ENCODE results near the gene CLDN14. TPM values are rescaled to one million over a fixed set of nuclear protein-coding genes. Genes with fewer than 3 reads are reported as not detected.

The CLDN14 gene
- total and polyA plus RNA-seq, 7 experiments from 2014 or later, result not detected

DNA sequence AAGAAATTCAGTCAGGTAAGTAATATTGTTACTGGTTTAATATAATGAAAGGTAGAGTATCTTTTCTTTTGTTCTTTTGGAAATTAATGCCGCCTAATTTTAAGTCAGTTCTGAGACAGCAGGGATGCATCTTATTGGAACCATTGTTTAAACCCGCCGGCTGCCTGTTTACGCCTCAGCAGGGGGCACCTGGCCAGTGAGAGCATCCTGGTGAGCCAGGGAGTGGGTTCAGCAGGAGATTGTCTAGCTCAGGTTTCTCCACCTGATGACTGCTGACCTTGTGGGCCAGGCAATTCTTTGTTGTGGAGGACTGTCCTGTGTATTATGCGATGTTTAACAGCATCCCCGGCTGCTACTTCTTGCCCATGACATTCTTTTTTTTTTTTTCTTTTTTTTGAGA lies 64.5 kb downstream of the CLDN14 start:
- peaks cover 5 to 39% (median 21%) of the 10 kb centered on the region in 5 donors for H3K36me3 Mint-ChIP-seq
- no peak for ATAC-seq
- no peak overlapping the region for H3K27ac Mint-ChIP-seq
- Histone ChIP-seq H3K4me3 (ENCODE audit: low read length) (no peak overlapping the region), H3K27me3 (ENCODE audit: control insufficient read depth in 2 of 2, insufficient read depth in 2 of 2, low read length in 2 of 2) (no peaks in the 10 kb centered on the region), H3K27ac (ENCODE audit: low read depth, low read length) (no peak overlapping the region), H3K4me1 (ENCODE audit: control insufficient read depth in 2 of 2, insufficient read depth in 2 of 2, low read length in 2 of 2) (no peaks in the 10 kb centered on the region), H3K36me3 (ENCODE audit: control insufficient read depth in 2 of 3, insufficient read depth in 3 of 3, low read length in 3 of 3) (peaks cover 0 to 13% (median 0%) of the 10 kb centered on the region in 3 experiments), H3K9me3 (ENCODE audit: control insufficient read depth in 2 of 3, low read length in 3 of 3) (no peaks in the 10 kb centered on the region)
- intact Hi-C loops (cut with micrococcal nuclease), result no loop called here
- H3K4me1 Mint-ChIP-seq, result peaks cover 0 to 2% (median 0%) of the 10 kb centered on the region in 7 donors
- no peaks in the 10 kb centered on the region for H3K9me3 Mint-ChIP-seq
- DNase-seq, result no peak
- H3K27me3 Mint-ChIP-seq, result no peaks in the 10 kb centered on the region
- ChIA-PET POLR2A (interaction anchor here (0.7 kb wide), 1 partner anchor 59 kb away, joined by 4 read pairs; no protein-coding TSS in a partner anchor), CTCF (no interaction called here)
- no peak overlapping the region for H3K4me3 Mint-ChIP-seq

DNA sequence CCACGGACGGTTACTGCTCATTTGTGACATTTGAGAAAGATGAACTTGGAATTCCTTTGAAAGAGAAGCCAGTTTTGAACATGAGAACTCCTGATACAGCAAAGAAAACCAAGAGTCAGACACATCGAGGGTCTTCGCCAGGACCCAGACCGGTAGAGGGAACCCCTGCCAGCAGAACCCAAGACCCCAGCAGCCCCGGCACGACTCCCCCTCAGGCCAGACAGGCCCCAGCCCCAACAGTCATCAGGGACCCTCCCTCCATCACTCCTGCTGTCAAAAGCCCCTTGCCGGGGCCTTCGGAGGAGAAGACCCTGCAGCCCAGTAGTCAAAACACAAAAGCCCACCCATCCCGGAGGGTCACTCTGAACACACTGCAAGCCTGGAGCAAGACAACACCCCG lies 67.0 kb downstream of the CLDN14 start:
- no peaks in the 10 kb centered on the region for H3K27me3 ChIP-seq (ENCODE audit: control insufficient read depth in 2 of 2, insufficient read depth in 2 of 2, low read length in 2 of 2)
- intact Hi-C loops (cut with micrococcal nuclease), result no loop called here
- no peak overlapping the region for H3K4me3 Mint-ChIP-seq
- DNase-seq, result no peak
- CTCF ChIA-PET, result no interaction called here
- ATAC-seq, result no peak
- H3K36me3 ChIP-seq (ENCODE audit: control insufficient read depth in 2 of 3, insufficient read depth in 3 of 3, low read length in 3 of 3), result peaks cover 0 to 13% (median 0%) of the 10 kb centered on the region in 3 experiments
- H3K36me3 Mint-ChIP-seq, result peaks cover 11 to 42% (median 28%) of the 10 kb centered on the region in 5 donors
- POLR2A ChIA-PET, result no interaction called here
- no peak overlapping the region for H3K27ac ChIP-seq (ENCODE audit: low read depth, low read length)
- H3K4me1 Mint-ChIP-seq, result no peaks in the 10 kb centered on the region
- H3K4me3 ChIP-seq (ENCODE audit: low read length), result no peak overlapping the region
- H3K4me1 ChIP-seq (ENCODE audit: control insufficient read depth in 2 of 2, insufficient read depth in 2 of 2, low read length in 2 of 2), result no peaks in the 10 kb centered on the region
- H3K27me3 Mint-ChIP-seq, result no peaks in the 10 kb centered on the region
- no peaks in the 10 kb centered on the region for H3K9me3 Mint-ChIP-seq
- H3K27ac Mint-ChIP-seq, result no peak overlapping the region
- H3K9me3 ChIP-seq (ENCODE audit: control insufficient read depth in 2 of 3, low read length in 3 of 3), result no peaks in the 10 kb centered on the region

DNA sequence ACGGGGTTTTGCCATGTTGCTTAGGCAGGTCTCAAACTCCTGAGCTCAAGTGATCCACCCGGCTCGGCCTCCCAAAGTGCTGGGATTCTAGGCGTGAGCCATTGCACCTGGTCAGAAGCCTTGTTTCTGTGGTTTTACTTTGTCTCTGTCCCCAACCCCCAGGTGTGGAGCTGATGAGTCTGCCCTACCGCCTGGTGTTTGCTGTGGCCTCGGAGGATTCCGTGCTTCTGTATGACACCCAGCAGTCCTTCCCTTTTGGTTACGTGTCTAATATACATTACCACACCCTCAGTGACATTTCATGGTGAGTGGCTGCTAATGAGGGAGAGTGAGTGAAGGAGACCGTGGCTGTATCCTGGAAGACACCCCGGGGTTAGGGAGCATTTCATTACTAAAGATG lies 68.6 kb downstream of the CLDN14 start:
- no peaks in the 10 kb centered on the region for H3K9me3 ChIP-seq (ENCODE audit: control insufficient read depth in 2 of 3, low read length in 3 of 3)
- H3K4me3 ChIP-seq (ENCODE audit: low read length), result no peak overlapping the region
- peaks cover 0 to 13% (median 0%) of the 10 kb centered on the region in 3 experiments for H3K36me3 ChIP-seq (ENCODE audit: control insufficient read depth in 2 of 3, insufficient read depth in 3 of 3, low read length in 3 of 3)
- Mint-ChIP-seq H3K36me3 (peaks cover 12 to 46% (median 30%) of the 10 kb centered on the region in 5 donors), H3K27me3 (no peaks in the 10 kb centered on the region), H3K4me3 (no peak overlapping the region), H3K9me3 (no peaks in the 10 kb centered on the region), H3K27ac (no peak overlapping the region), H3K4me1 (no peaks in the 10 kb centered on the region)
- H3K27me3 ChIP-seq (ENCODE audit: control insufficient read depth in 2 of 2, insufficient read depth in 2 of 2, low read length in 2 of 2), result no peaks in the 10 kb centered on the region
- no peak for DNase-seq
- ChIA-PET POLR2A (no interaction called here), CTCF (interaction anchor here (0.7 kb wide), 1 partner anchor 267 kb away, joined by 6 read pairs; no protein-coding TSS in a partner anchor)
- H3K4me1 ChIP-seq (ENCODE audit: control insufficient read depth in 2 of 2, insufficient read depth in 2 of 2, low read length in 2 of 2), result no peaks in the 10 kb centered on the region
- intact Hi-C loops (cut with micrococcal nuclease), result no loop called here
- no peak for ATAC-seq
- no peak overlapping the region for H3K27ac ChIP-seq (ENCODE audit: low read depth, low read length)

Other genes with a start within 250 kb of the CLDN14 start
- 100 to 1,000 TPM in 2 of 5 experiments, 10 to 100 TPM in 3; 48.2 to 123 (median 62.0) TPM for gene MORC3, start 159.9 kb downstream of the CLDN14 start, total RNA-seq
- gene MORC3, start 159.9 kb downstream of the CLDN14 start, polyA plus RNA-seq, result 10 to 100 TPM; 29.3 to 54.9 TPM
- gene CHAF1B, start 94.7 kb downstream of the CLDN14 start, total RNA-seq, result 10 to 100 TPM in 1 of 5 experiments, 1 to 10 TPM in 4; 1.5 to 21.4 (median 4.0) TPM
- 1 to 10 TPM in 1 of 2 donors, under 1 TPM in 1; 0.61 to 1.9 TPM for gene CHAF1B, start 94.7 kb downstream of the CLDN14 start, polyA plus RNA-seq
- under 1 TPM in 1 of 5 experiments, not detected in 4; 0.12 TPM for gene SIM2, start 219.0 kb upstream of the CLDN14 start, total RNA-seq
- gene SIM2, start 219.0 kb upstream of the CLDN14 start, polyA plus RNA-seq, result not detected